NOMO-1 treated with DMSO at 0.1 percent for 48 hours (cell line): ENCODE data around the gene EID1.

Experiments
- DNase-seq: peaks from one replicate; lab custom pipeline; 2025; ENCODE audit not compliant: unreplicated experiment; lab: John Stamatoyannopoulos, UW

Gene EID1

DNA sequence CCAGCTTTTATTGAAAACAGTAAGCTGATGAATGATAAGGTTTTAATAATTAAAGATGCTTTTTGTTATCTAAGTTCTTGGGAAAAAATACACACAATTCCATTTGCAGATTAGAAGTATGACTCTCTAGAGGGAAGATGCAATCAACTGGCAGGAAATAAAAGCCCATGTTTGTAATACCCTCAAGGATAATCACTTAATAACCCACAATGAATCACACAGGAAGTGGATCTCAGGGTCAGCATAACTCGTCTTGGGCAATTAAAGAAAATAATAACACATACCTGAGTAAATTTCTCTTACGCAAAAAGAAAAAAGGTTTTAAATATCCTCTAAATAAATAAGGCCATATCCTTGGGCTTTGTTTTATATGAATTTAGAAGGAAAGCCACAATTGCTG lies 9.4 kb upstream of the EID1 start:
- peak; percentile 14 for DNase-seq

DNA sequence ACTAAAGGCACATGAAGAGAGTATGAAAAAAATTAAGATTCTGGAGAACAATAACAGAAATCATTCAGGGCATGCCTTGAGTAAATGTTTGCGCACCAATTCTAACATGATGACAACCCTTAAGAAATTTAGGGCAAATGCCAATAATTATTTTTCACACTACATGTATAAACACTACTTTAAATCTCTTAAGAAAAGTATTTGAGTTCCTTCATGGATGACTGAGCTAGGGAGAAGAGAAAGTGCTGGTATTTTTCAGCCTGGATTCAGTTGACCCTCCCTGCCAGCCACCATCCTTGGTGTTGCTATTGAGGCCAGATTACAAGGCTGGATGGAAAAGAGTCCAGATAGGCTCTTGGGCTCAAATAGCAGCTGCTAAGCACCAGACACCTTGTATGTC lies 8.0 kb upstream of the EID1 start:
- no peak for DNase-seq

DNA sequence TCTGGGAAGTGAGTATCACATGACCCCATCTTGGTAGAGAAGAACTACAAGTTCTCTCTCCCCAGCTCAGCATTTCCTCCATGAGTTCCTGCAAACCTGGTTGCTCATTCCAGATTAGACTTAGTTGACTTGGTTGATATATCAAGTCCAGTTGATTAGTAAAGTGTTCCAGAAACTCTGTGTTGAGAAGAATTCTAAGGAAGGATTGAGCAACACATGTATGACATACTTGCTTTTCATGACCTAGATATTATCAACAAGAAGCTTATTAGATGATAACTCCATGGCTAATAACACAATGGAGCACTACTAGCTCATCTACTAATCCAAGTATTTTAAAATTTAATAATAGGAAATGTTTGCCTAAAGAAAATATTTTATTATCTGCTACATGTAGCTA lies 6.4 kb upstream of the EID1 start:
- no peak for DNase-seq

DNA sequence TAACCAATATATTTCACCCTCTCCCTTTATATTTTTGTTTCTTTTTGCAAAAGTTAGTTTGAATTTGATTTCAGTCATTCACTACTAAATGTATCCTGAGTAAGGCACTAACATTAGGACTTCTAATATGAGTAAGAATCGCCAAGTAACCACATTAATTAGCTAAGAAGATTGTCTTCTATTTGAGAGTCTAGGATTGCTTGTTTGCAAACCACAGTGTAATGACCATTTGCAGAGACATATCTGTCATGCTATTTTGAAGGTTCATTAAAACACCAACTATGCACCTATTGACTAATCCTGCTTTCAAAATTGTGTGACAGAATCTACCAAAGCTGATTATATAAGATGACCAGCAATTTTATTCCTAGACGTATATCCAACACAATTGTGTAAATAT lies 5.3 kb upstream of the EID1 start:
- DNase-seq, result no peak

DNA sequence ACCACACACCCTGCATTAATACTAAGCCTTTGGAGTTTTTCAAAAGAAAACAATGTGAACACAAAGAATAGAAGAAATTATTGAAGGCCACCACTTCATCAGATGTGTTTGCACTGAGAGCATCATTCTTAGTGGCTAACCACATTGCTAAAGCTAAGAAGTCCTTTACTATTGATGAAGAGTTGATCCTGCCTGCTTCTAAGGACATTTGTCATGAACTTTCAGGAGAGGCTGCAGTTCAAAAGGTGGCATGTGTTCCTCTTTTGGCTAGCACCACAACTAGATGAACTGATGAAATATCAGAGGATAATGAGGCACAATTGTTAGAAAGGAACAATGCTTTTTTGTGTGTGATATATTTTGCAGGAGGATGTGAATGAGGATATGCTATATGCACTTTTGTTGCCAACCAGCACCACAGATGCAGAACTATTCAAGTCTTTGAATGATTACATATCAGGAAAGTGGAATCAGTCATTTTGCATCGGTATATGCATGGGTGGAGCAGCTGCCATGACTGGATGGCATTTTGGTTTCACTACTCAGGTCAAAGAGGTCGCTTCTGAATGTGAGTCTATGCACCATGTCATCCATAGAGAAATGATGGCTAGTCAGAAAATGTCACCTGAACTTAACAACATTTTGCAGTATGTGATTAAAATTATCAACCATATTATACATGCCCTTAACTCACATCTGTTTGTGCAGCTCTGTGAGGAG lies 2.5 kb upstream of the EID1 start:
- DNase-seq, result no peak

DNA sequence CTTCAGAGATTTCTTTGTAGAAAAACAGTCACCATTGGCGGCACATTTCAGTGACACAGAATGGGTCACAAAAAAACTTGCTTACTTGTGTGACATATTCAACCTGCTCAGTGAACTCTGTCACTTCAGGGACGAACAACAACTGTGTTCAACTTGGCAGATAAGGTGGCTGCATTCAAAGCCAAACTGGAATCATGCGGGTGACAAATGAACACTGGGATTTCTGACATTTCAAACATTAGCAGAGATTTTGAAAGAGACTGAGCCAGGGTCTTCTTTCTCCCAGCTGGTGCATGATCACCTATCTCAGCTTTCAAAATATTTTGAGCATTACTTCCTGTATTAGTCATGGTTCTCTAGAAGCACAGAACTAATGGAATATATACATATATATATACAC lies 1.9 kb upstream of the EID1 start:
- DNase-seq, result no peak

DNA sequence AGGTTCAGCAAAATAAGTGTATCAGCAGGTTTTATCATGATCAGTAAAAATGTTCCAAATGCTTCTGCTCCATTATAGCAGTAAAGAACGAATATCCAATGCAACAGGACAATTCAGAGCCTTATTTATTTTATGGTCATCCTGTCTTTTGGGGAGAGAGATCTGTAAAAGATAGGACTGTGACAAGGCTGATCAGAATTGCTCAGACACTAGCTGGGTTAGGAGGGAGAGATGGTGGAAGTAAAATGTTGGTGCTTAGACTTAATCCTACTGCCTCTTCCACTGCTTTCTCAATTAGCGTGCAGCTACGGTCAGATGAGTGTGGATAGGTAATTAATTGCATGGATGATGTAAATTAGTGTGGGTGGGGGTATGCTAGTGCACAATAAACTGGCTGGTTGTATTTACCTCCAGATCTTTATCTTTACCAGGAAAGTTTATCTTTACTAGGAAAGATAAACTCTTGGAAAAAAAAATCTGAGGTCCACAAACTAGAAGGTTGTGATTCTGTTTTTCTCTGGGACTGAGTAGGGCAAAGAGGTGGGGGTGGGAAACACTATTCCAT lies 2.2 kb downstream of the EID1 start:
- DNase-seq, result no peak

DNA sequence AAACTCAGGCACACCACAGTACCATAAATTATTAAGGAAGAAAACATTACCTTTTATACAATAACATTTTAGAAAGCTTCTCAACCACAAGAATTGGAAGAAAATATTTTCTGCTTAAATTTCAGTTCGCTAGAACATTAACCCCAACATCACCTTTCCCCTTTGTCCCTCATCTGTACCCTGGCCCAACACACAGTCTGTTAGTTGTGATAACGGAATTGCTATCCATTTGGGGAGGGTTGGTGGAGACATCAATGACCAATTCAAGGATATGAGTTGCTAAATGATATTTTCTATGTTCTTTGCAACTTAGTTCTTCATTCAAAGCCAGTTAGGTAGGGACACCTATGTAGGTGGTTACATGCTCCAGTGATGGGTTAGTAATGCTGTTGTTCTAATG lies 5.8 kb downstream of the EID1 start:
- DNase-seq, result no peak

DNA sequence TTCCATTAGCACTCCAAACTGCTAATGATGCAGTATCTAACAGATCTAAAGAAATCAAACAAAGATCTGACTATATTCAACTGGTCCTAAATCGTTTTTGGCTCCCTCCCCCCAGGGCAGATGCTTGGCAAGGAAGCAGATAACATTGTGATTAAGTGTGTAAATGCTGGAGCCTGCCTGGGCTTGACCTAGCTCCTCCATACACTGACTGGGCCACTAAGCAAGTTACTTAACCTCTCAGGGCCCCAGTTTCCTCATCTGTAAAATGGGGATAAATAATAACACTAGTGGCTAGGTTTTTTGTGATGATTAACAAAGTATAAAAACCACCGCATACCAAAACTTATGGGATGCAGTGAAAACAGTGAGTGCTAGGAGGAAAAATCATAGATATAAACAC lies 9.2 kb downstream of the EID1 start:
- no peak for DNase-seq

DNA sequence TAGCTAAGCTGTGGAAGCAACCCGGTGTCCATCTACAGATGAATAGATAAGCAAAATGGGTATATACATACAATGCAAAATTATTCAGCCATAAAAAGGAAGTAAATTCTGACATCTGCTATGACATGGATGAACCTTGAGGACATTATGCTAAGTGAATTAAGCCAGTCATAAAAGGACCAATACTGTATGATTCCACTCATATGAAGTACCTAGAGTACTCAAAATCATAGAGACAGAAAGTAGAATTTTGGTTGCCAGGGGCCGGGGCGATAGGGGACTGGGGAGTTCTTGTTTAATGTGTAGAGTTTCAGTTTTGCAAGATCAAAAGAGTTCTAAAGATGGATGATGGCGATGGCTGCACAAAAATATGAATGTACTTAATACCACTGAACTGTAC lies 10.3 kb downstream of the EID1 start:
- DNase-seq, result no peak

DNA sequence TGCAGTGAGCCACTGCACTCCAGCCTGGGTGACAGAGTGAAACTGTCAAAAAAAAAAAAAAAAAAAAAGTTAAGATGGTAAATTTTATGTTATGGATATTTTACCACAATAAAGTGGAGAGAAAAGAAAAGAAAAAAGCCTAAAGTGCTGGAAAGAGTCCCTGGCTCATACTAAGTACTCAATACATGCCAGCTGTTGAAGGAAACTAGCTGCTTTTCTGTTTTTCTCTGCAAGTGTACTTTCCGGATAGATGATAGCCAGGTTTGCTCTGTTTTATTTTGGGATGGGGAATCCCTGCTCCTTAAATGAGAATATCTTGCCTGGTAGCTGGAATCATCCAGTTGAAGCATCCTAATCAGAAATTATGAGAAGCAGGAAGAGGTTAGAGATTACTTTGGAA lies 10.9 kb downstream of the EID1 start:
- DNase-seq, result no peak

DNA sequence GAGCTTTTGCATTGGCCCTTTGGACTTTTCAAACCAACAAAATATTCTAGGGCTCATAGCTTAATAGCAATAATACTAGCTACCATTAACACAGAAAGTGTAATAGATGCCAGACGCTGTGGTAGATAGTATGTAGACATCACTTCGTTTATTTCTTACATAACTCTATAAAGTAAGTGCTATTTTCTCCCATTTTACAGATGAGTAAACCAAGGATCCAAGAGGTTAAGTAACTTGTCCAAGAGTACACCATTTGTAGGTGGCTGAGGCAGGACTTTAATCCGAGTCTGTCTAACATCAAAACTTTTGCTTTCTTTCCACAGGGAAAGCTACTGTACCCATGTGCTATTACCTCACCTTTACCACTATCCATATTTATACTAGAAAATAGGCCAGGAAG lies 12.0 kb downstream of the EID1 start:
- DNase-seq, result no peak

DNA sequence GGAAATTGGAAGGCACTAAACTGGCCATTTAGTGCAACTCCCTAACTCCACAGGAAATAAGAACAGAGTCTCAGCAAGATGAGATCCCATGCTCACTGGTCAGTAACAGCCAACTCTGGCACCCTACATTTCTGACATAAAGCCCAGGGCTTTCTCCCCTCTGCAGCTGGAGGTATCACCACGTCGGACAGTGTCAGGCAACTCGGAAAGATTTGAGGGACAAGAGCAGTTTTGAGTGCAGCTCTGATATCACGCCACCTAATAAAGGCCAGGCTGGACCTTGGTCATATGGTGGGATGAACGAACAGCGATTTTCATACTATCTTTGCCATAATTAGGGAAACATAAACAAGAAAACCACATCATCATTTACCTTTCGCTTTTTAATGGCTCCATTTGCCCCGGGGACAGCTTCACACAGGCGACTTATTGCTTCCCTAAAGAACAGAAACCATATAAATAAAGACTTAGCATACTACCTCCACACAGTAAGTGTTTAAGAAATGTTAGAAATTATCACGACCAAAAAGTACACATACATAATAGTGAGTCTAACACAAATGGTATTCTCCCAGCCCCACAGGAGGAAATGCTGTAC lies 12.5 kb downstream of the EID1 start:
- DNase-seq, result no peak

DNA sequence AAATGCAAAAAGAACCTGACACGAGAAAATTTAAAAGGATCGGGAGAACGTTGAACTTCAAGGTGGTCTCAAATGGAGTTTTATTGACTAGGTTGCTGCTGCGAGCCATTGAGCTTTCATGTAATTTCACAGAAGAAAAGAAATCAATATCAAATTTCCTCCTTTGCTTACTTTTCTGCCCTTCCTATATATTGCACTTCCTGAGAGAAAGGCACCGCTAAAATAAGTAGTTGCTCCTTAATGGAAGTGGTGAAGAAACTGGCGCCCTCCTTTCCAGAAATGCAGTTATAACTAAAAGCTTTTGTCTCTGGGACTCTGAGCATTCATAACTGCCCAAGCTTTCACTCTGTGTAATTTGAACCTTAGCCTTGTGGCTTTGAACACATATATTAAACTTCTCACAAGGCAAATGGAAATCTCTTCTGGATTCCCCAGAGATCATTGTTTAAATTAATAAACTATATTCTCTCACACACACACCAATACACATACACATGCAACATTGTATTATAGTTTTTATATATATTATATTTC lies 13.4 kb downstream of the EID1 start:
- no peak for DNase-seq

DNA sequence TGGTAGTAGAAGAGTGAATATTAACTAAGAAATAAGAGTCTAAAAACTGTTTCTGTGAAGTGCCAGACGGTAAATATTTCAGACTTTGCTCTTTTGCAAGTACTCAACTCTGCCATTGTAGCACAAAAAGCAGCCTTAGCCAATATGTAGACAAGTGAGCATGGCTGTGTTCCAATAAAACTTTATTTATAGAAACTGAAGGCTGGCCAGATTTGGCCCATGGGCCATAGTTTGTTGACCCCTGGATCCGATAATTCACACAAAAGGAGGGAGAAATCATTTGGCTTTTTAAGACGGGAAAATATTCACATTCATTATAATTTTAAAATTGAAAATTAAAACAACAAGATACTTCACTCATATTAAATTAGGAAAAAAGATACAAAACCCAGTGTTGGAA lies 15.4 kb downstream of the EID1 start:
- DNase-seq, result no peak

DNA sequence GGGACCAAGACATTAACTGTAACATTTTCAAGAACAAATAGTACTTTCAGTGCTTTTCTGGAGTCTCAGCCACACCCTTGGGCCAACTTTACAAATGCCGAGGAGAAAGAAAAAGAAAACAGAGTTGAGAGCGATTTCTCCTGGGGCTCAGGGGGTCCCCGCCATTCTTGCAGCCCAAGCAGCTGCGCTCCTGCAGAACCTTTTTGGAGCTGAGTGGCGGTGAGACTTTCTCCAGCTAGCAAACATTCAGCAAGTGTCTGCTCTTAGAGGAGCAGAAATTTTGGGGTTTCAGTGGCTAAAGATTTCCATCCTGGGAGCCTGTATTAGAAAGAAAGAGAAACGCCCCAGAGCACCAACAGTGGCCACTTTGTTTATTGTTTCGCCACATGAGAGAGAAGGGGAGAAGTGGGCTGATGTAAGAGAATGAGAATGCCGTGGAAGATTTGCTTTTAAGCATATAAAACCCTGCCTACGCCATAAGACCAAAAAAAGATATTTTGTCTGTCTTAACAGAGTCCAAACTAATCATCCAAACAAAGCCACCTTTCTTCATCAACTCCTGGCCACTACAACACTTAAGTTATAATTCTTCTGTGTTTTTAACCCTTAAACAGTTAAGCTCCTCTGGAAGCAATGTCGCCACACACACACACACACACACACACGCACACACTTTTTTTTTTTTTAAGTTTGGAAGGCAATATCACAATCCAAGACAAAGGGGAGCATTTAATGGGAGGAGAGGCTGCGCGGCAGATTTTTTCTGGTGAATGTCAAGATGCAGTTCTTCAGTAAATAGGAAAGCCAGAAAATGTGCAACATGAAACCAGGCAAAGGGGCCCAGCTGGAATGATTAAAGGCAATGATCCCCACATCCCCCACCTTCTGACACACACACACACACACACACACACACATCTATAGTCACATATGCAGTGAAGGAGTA lies 19.2 kb downstream of the EID1 start:
- no peak for DNase-seq

DNA sequence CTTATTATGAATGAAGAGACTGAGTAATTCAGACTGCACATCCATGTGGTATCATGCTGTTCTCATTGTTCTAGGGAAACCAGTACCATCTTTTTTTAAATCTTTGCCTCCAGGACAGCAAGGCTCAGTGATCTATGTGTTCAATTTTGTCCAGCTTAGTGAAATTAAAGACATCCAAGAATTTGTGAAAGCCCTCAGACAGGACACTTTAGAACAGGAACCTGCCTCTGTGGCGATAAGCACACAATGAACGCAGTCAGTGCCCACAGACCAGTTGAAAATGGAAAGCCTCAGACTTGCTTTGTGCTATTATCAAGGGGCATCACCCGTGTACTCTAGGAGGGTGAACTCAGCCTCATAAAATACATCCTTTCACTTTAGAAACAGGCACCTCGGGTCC lies 20.1 kb downstream of the EID1 start:
- no peak for DNase-seq

DNA sequence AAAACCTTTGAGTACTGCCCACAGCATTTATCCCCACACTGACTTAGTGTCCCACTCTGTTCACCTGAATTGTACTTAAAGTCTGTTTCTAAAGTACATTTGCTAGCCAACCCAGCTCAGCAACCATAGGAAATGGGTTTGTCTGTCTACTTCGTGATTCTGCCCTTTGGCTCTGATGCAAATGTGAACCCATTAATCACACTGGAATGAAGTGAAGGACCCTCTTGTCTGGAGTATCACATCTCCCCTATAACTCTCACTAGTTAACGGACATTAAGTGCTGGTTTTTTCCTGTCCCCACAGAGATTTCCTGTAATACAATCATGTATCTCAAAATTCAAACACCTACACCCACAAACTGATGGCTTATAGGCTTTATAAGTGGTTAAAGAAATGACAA lies 20.5 kb downstream of the EID1 start:
- DNase-seq, result no peak

DNA sequence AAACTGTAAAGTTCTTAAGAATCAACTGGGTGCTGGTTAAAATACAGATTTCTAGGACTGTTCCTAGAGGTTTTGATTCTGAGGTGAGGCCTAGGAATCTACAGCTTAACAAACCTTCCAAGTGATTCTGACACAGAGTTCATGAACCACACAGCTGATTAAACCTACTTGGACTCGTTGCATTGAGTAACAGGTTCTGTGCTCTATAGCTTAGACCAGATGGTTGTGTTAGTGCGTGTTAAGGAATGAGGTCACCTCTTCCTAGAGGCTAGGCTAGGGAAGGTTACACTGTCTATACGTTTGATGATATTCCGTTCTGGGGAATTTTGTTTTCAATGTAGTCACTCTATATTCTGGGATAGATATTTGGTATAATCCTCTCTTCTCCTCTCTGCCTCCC lies 21.9 kb downstream of the EID1 start:
- DNase-seq, result no peak

DNA sequence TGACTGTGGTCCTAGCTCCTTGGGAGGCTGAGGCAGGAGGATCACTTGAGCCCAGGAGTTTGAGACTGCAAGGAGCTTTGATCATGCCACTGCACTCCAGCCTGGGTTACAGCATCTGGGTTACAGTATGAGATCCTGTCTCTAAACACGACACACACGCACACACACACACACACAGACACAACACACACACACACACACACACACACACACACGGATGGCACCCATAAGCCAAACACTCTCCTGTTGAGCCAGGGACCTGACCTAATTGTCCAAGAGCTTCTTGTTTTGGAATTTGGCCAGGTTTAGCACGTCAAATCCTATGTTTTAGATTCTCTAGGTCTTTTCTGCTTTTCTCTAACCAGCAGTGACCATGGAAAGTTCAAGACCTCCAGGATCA lies 26.8 kb downstream of the EID1 start:
- DNase-seq, result no peak

DNA sequence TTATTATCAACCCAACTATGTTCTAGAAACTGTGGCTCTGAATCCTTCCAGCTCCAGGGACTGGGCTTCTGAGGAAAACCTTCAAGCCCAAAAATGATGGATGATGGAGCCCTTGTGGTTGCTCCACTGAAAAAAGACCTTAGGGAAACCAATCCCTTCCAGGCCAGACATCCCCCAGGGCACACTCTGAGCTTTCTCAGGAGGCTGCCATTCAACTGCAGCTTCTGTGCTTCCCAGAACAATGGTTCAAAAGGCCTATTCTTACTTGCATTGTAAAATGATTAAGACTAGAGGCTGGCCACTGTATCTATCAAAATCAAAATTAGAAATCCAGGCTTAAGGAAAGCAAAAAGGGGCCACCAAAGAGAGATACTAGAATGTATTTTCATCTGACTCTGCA lies 27.3 kb downstream of the EID1 start:
- DNase-seq, result no peak

DNA sequence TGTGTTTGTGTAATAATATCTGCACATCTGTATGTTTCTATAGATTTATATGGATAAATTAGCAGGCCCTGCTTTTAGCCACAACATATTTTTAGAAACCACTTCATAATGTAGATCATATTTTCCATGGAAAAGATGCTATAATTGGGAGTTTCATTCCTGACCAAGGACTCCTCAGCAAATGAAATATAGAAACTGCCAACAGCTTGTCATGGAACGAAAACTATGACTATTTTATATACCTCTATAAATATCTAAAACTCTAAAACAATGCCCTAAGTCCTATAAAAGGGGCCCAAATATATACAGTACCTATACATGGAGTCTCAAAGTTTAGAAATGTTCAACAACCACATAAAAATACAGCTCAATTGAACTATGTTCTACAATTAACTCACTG lies 27.9 kb downstream of the EID1 start:
- DNase-seq, result no peak
